Measurements from ENCODE around the gene PGAP3. TPM values are rescaled to one million over a fixed set of nuclear protein-coding genes. Genes with fewer than 3 reads are reported as not detected.

PGAP3 gene
- total RNA-seq, 1 experiment from 2014 or later: 20.2 TPM

- H4K20me1 ChIP-seq (ENCODE audit: insufficient read depth, low read depth, low read length): no peaks in the 10 kb centered on the region
- no peaks in the 10 kb centered on the region for H3K9me3 ChIP-seq (ENCODE audit: low read length)
- no peak for DNase-seq
- H3K9ac ChIP-seq (ENCODE audit: low read length): no peak overlapping the region
- H3K4me1 ChIP-seq (ENCODE audit: low read length): peaks cover 27% of the 10 kb centered on the region
- no peak overlapping the region for H2AFZ ChIP-seq (ENCODE audit: low read length)
- no peaks in the 10 kb centered on the region for H3K27me3 ChIP-seq (ENCODE audit: low read length)
- no peak overlapping the region for H3K4me2 ChIP-seq (ENCODE audit: low read depth, low read length, poor library complexity, severe bottlenecking)
- H3K4me3 ChIP-seq (ENCODE audit: low read length): no peak overlapping the region
- H3K79me2 ChIP-seq (ENCODE audit: low read length): no peaks in the 10 kb centered on the region
- no peaks in the 10 kb centered on the region for H3K9me2 ChIP-seq (replicated peaks; ENCODE audit: insufficient read depth, low read length)
- no peaks in the 10 kb centered on the region for H3K36me3 ChIP-seq (ENCODE audit: insufficient read depth, low read length)
- no peak overlapping the region for H3K27ac ChIP-seq (ENCODE audit: low read length)
Measured at GRCh38 chr17:39629898-39630297, 58.0 kb downstream of the PGAP3 start.

GRCh38 chr17:39629494-39629880 lies 58.4 kb downstream of the PGAP3 start:
- no peak overlapping the region for H3K27ac ChIP-seq (ENCODE audit: low read length)
- H3K9ac ChIP-seq (ENCODE audit: low read length): no peak overlapping the region
- H3K4me2 ChIP-seq (ENCODE audit: low read depth, low read length, poor library complexity, severe bottlenecking): no peak overlapping the region
- H3K27me3 ChIP-seq (ENCODE audit: low read length): no peaks in the 10 kb centered on the region
- no peak overlapping the region for H2AFZ ChIP-seq (ENCODE audit: low read length)
- no peaks in the 10 kb centered on the region for H3K9me2 ChIP-seq (replicated peaks; ENCODE audit: insufficient read depth, low read length)
- no peaks in the 10 kb centered on the region for H3K9me3 ChIP-seq (ENCODE audit: low read length)
- H3K4me3 ChIP-seq (ENCODE audit: low read length): no peak overlapping the region
- peaks cover 29% of the 10 kb centered on the region for H3K4me1 ChIP-seq (ENCODE audit: low read length)
- DNase-seq: no peak
- no peaks in the 10 kb centered on the region for H4K20me1 ChIP-seq (ENCODE audit: insufficient read depth, low read depth, low read length)
- H3K36me3 ChIP-seq (ENCODE audit: insufficient read depth, low read length): no peaks in the 10 kb centered on the region
- H3K79me2 ChIP-seq (ENCODE audit: low read length): no peaks in the 10 kb centered on the region

- H3K9me2 ChIP-seq (replicated peaks; ENCODE audit: insufficient read depth, low read length): no peaks in the 10 kb centered on the region
- no peaks in the 10 kb centered on the region for H3K27me3 ChIP-seq (ENCODE audit: low read length)
- no peak overlapping the region for H2AFZ ChIP-seq (ENCODE audit: low read length)
- no peak overlapping the region for H3K27ac ChIP-seq (ENCODE audit: low read length)
- no peak overlapping the region for H3K9ac ChIP-seq (ENCODE audit: low read length)
- H3K79me2 ChIP-seq (ENCODE audit: low read length): no peaks in the 10 kb centered on the region
- H3K4me3 ChIP-seq (ENCODE audit: low read length): no peak overlapping the region
- H3K36me3 ChIP-seq (ENCODE audit: insufficient read depth, low read length): no peaks in the 10 kb centered on the region
- DNase-seq: no peak
- no peak overlapping the region for H3K4me2 ChIP-seq (ENCODE audit: low read depth, low read length, poor library complexity, severe bottlenecking)
- no peaks in the 10 kb centered on the region for H4K20me1 ChIP-seq (ENCODE audit: insufficient read depth, low read depth, low read length)
- H3K4me1 ChIP-seq (ENCODE audit: low read length): peaks cover 36% of the 10 kb centered on the region
- no peaks in the 10 kb centered on the region for H3K9me3 ChIP-seq (ENCODE audit: low read length)
Measured at GRCh38 chr17:39628655-39629493, 59.0 kb downstream of the PGAP3 start.

- no peaks in the 10 kb centered on the region for H4K20me1 ChIP-seq (ENCODE audit: insufficient read depth, low read depth, low read length)
- no peaks in the 10 kb centered on the region for H3K9me2 ChIP-seq (replicated peaks; ENCODE audit: insufficient read depth, low read length)
Measured at GRCh38 chr17:39627712-39628516, 59.9 kb downstream of the PGAP3 start.

GRCh38 chr17:39627047-39627711 lies 60.7 kb downstream of the PGAP3 start:
- no peaks in the 10 kb centered on the region for H3K79me2 ChIP-seq (ENCODE audit: low read length)
- no peak overlapping the region for H2AFZ ChIP-seq (ENCODE audit: low read length)
- no peak overlapping the region for H3K4me3 ChIP-seq (ENCODE audit: low read length)
- peaks cover 50% of the 10 kb centered on the region for H3K4me1 ChIP-seq (ENCODE audit: low read length)
- H3K9me2 ChIP-seq (replicated peaks; ENCODE audit: insufficient read depth, low read length): no peaks in the 10 kb centered on the region
- H3K27ac ChIP-seq (ENCODE audit: low read length): no peak overlapping the region
- H3K27me3 ChIP-seq (ENCODE audit: low read length): no peaks in the 10 kb centered on the region
- no peaks in the 10 kb centered on the region for H3K9me3 ChIP-seq (ENCODE audit: low read length)
- no peaks in the 10 kb centered on the region for H4K20me1 ChIP-seq (ENCODE audit: insufficient read depth, low read depth, low read length)
- H3K4me2 ChIP-seq (ENCODE audit: low read depth, low read length, poor library complexity, severe bottlenecking): no peak overlapping the region
- no peak for DNase-seq
- H3K36me3 ChIP-seq (ENCODE audit: insufficient read depth, low read length): no peaks in the 10 kb centered on the region
- no peak overlapping the region for H3K9ac ChIP-seq (ENCODE audit: low read length)

More at GRCh38 chr17:39627712-39628516, 59.9 kb downstream of the PGAP3 start:
- Histone ChIP-seq H3K4me2 (ENCODE audit: low read depth, low read length, poor library complexity, severe bottlenecking) (no peak overlapping the region), H3K36me3 (ENCODE audit: insufficient read depth, low read length) (no peaks in the 10 kb centered on the region), H3K4me3 (ENCODE audit: low read length) (no peak overlapping the region), H3K27me3 (ENCODE audit: low read length) (no peaks in the 10 kb centered on the region), H3K9me3 (ENCODE audit: low read length) (no peaks in the 10 kb centered on the region), H3K27ac (ENCODE audit: low read length) (no peak overlapping the region), H3K79me2 (ENCODE audit: low read length) (no peaks in the 10 kb centered on the region), H3K9ac (ENCODE audit: low read length) (no peak overlapping the region), H2AFZ (ENCODE audit: low read length) (no peak overlapping the region), H3K4me1 (ENCODE audit: low read length) (peaks cover 45% of the 10 kb centered on the region)
- no peak for DNase-seq

GRCh38 chr17:39626171-39627046 lies 61.4 kb downstream of the PGAP3 start, which contains the start of gene PPP1R1B:
Gene PPP1R1B (plus strand): TSS chr17:39626952. CDS start chr17:39627393, 441 bp downstream.
- Histone ChIP-seq H3K4me3 (ENCODE audit: low read length) (no peak within 1 kb of the TSS), H2AFZ (ENCODE audit: low read length) (no peak within 1 kb of the TSS), H3K79me2 (ENCODE audit: low read length) (no peaks in the 10 kb centered on the region), H3K27me3 (ENCODE audit: low read length) (no peaks in the 10 kb centered on the region), H3K4me1 (ENCODE audit: low read length) (peaks cover 47% of the 10 kb centered on the region), H4K20me1 (ENCODE audit: insufficient read depth, low read depth, low read length) (no peaks in the 10 kb centered on the region), H3K9me3 (ENCODE audit: low read length) (no peaks in the 10 kb centered on the region), H3K9ac (ENCODE audit: low read length) (no peak within 1 kb of the TSS), H3K9me2 (replicated peaks; ENCODE audit: insufficient read depth, low read length) (no peaks in the 10 kb centered on the region), H3K27ac (ENCODE audit: low read length) (no peak within 1 kb of the TSS), H3K4me2 (ENCODE audit: low read depth, low read length, poor library complexity, severe bottlenecking) (no peak within 1 kb of the TSS), H3K36me3 (ENCODE audit: insufficient read depth, low read length) (no peaks in the 10 kb centered on the region)
- DNase-seq: no peak

- Histone ChIP-seq H2AFZ (ENCODE audit: low read length) (no peak overlapping the region), H3K9ac (ENCODE audit: low read length) (no peak overlapping the region), H3K79me2 (ENCODE audit: low read length) (no peaks in the 10 kb centered on the region), H4K20me1 (ENCODE audit: insufficient read depth, low read depth, low read length) (no peaks in the 10 kb centered on the region), H3K27ac (ENCODE audit: low read length) (no peak overlapping the region), H3K4me2 (ENCODE audit: low read depth, low read length, poor library complexity, severe bottlenecking) (no peak overlapping the region), H3K9me3 (ENCODE audit: low read length) (no peaks in the 10 kb centered on the region), H3K4me1 (ENCODE audit: low read length) (peaks cover 44% of the 10 kb centered on the region), H3K36me3 (ENCODE audit: insufficient read depth, low read length) (no peaks in the 10 kb centered on the region), H3K27me3 (ENCODE audit: low read length) (no peaks in the 10 kb centered on the region), H3K9me2 (replicated peaks; ENCODE audit: insufficient read depth, low read length) (no peaks in the 10 kb centered on the region), H3K4me3 (ENCODE audit: low read length) (no peak overlapping the region)
- no peak for DNase-seq
Measured at GRCh38 chr17:39625198-39625785, 62.6 kb downstream of the PGAP3 start.
